ENCODE data around the gene MVB12B.

Gene MVB12B

GRCh38 chr9:126304207-126304970, 22.2 kb upstream of the MVB12B start:
- DNase-seq: no peak

- DNase-seq: no peak
Measured at GRCh38 chr9:126304971-126305320, 21.7 kb upstream of the MVB12B start.

GRCh38 chr9:126306071-126306647, 20.5 kb upstream of the MVB12B start:
- DNase-seq: no peak

GRCh38 chr9:126307322-126308061, 19.1 kb upstream of the MVB12B start:
- no peak for DNase-seq

- no peak for DNase-seq
Measured at GRCh38 chr9:126309427-126310189, 17.0 kb upstream of the MVB12B start.

GRCh38 chr9:126312584-126313551, 13.8 kb upstream of the MVB12B start:
- DNase-seq: no peak

GRCh38 chr9:126316085-126316655, 10.5 kb upstream of the MVB12B start:
- DNase-seq: no peak

GRCh38 chr9:126317513-126317912, 9.1 kb upstream of the MVB12B start:
- DNase-seq: peak; percentile 62

GRCh38 chr9:126318858-126319257, 7.8 kb upstream of the MVB12B start:
- no peak for DNase-seq

- no peak for DNase-seq
Measured at GRCh38 chr9:126319671-126320070, 7.0 kb upstream of the MVB12B start.

GRCh38 chr9:126320158-126320922, 6.3 kb upstream of the MVB12B start:
- peak; percentile 29 for DNase-seq

GRCh38 chr9:126321742-126322141, 4.9 kb upstream of the MVB12B start:
- no peak for DNase-seq

- DNase-seq: no peak
Measured at GRCh38 chr9:126325821-126326220, 808 bp upstream of the MVB12B start.

- DNase-seq: peak; percentile 16
Measured at GRCh38 chr9:126327006-126327713, 531 bp downstream of the MVB12B start.

GRCh38 chr9:126327714-126328185, 1.1 kb downstream of the MVB12B start:
- DNase-seq: no peak

- no peak for DNase-seq
Measured at GRCh38 chr9:126328407-126328806, 1.8 kb downstream of the MVB12B start.

- no peak for DNase-seq
Measured at GRCh38 chr9:126329476-126330275, 3.0 kb downstream of the MVB12B start.

- no peak for DNase-seq
Measured at GRCh38 chr9:126330536-126330935, 3.9 kb downstream of the MVB12B start.

All from CD4-positive, alpha-beta T cell treated with Interleukin-17A for 1 hour (primary cell).